Muscle layer of duodenum (tissue), 2 donors: Measurements from ENCODE around the gene MS4A18.
"Not testable (repeated sequence)": the region's sequence is repeated elsewhere in the genome, so short reads cannot be mapped to it uniquely, and the experiment has no call there.

Experiments
- H3K27ac ChIP-seq: one replicate; pipeline ENCODE4 v1.7.0; 2013; ENCODE audit warnings: mild to moderate bottlenecking, low read length
- H3K27me3 ChIP-seq: one replicate; pipeline ENCODE4 v1.7.0; 2013; ENCODE audit warnings: low read depth, mild to moderate bottlenecking, control low read depth, low read length
- H3K36me3 ChIP-seq, 2 donors: one replicate each; pipeline ENCODE4 v1.7.0; 2013; ENCODE audit warnings: low read length in 2 of 2, control low read depth in 1 of 2, mild to moderate bottlenecking in 1 of 2; ENCODE audit not compliant: insufficient read depth in 2 of 2, control insufficient read depth in 1 of 2
- H3K4me1 ChIP-seq, 2 donors: one replicate each; pipeline ENCODE4 v1.7.0; 2013; ENCODE audit warnings: low read length in 2 of 2, mild to moderate bottlenecking in 2 of 2, control low read depth in 1 of 2, moderate library complexity in 1 of 2; ENCODE audit not compliant: insufficient read depth in 2 of 2, control insufficient read depth in 1 of 2
- H3K4me3 ChIP-seq, 2 donors: one replicate each; pipeline ENCODE4 v1.7.0; 2013; ENCODE audit warnings: low read length in 2 of 2, low read depth in 1 of 2, mild to moderate bottlenecking in 1 of 2
- H3K9me3 ChIP-seq, 2 donors: one replicate each; pipeline ENCODE4 v1.7.0; 2013; ENCODE audit warnings: low read length in 2 of 2, control low read depth in 1 of 2, mild to moderate bottlenecking in 1 of 2; ENCODE audit not compliant: control insufficient read depth in 1 of 2
- donor health status: healthy.

The MS4A18 gene

GRCh38 chr11:60724420-60724819 is at the start of gene MS4A18:
TSS of gene MS4A18 (plus strand) at chr11:60724720.
- Histone ChIP-seq H3K4me3 (no peak within 1 kb of the TSS), H3K36me3 (no peaks in the 10 kb centered on the region), H3K9me3 (no peaks in the 10 kb centered on the region), H3K27ac (no peak within 1 kb of the TSS), H3K4me1 (no peaks in the 10 kb centered on the region), H3K27me3 (no peaks in the 10 kb centered on the region)

- Histone ChIP-seq H3K9me3 (peaks cover 4 to 13% of the 10 kb centered on the region in 2 donors), H3K4me3 (peak overlapping the region in 1 of 2 donors; percentile 5)
- not testable (repeated sequence) for H3K4me1 ChIP-seq, H3K27me3 ChIP-seq, H3K36me3 ChIP-seq, H3K27ac ChIP-seq
Observed at GRCh38 chr11:60678231-60678630, 46.3 kb upstream of the MS4A18 start.

DNA sequence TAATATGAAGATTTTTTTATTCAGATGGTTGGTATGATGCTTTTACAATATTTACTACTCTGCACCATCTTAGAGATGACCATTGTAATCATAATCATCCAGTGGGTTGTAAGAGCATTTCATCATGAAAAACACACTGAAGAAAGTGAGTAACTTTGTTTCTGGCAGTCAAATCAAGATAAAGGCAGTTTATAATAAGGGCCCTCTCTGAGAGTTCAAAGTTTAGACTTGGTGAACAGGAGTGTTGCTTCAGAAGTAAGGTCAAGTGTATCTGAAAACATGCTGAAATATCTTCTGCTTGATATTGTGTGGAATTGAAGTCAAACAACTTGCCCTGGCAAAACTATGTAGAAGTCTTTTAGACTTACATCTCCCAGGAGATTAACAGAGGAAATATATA is 44.6 kb upstream of the MS4A18 start:
- Histone ChIP-seq H3K9me3 (peaks cover 0 to 12% of the 10 kb centered on the region in 2 donors), H3K27me3 (no peaks in the 10 kb centered on the region), H3K27ac (no peak overlapping the region), H3K4me3 (no peak overlapping the region), H3K36me3 (no peaks in the 10 kb centered on the region), H3K4me1 (no peaks in the 10 kb centered on the region)

DNA sequence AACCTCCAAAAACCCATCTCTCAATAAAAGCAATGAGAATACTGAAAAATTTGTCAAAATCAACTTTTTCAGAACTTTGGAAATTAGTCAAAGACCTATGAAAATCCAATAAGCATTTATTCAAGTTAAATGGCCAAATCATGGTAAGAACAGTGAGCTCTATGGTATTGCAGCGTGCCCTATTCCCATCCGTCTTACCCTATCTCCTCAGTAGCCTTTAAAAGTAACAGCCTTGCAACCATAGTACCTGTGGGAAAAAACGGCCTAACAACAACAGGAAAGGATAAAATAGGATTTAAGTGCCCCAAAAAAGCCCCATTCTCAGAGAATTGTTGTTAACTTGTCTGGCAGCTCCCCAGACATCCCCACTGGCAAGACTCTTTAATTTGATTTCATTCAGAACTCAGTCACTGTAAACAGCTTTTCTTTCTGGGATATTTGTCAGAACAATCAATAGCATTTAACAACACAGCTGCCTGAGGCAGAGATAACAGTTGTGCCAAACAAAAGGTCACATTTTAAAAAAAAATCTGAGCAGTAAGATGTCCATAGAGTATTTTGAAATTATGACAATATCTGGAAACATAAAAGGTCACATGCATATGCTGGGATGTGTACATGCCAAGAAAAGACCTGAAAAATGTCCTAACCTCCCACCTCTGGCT is 43.9 kb upstream of the MS4A18 start:
- H3K4me3 ChIP-seq, result no peak overlapping the region
- no peak overlapping the region for H3K27ac ChIP-seq
- H3K9me3 ChIP-seq, result peaks cover 0 to 12% of the 10 kb centered on the region in 2 donors
- no peaks in the 10 kb centered on the region for H3K27me3 ChIP-seq
- H3K4me1 ChIP-seq, result no peaks in the 10 kb centered on the region
- no peaks in the 10 kb centered on the region for H3K36me3 ChIP-seq

DNA sequence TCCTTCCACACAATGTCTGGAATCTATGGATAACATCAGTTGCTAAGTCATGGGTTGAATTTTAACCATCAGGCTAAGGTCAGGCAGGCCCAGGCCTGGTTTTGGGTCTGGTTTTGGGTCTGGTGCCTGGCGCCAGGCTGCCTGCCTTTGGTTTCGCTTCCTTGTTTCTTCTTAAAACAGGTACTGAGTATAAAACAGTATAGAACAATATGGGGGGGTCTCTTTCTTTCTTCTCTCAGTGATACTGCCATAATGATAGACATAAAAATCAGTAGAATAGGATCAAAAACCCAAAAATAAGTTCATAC is 40.0 kb upstream of the MS4A18 start:
- H3K27me3 ChIP-seq, H3K9me3 ChIP-seq, H3K4me1 ChIP-seq, H3K27ac ChIP-seq, H3K36me3 ChIP-seq, H3K4me3 ChIP-seq: not testable (repeated sequence)

- Histone ChIP-seq H3K4me1 (no peaks in the 10 kb centered on the region), H3K36me3 (no peaks in the 10 kb centered on the region), H3K4me3 (no peak overlapping the region), H3K27ac (no peak overlapping the region), H3K9me3 (no peaks in the 10 kb centered on the region), H3K27me3 (no peaks in the 10 kb centered on the region)
Observed at GRCh38 chr11:60691661-60692060, 32.9 kb upstream of the MS4A18 start.

DNA sequence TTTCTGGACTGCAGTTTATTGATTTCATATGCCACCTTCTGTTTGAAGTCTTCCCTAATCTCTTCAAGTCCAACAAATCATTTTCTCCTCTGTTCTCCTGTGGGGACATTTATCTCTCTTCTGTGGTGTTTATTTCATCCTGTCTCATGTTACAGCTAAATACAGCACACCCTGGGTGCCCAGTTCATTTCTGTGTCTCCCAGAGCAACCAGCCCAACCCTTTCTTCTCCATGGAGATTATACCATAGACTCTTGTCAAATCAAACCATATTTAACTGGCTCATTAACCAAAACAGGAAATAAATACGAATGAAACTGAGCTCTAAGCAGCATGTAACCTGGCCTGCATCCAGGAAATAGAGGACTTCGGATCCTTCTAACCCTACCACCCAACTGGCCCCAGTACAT is 25.2 kb upstream of the MS4A18 start, which contains the start of gene MS4A8:
MS4A8 (plus strand) TSS at position 329 of the 408 bp plus-strand sequence. CDS start 1,249 bp downstream, outside the sequence.
- no peaks in the 10 kb centered on the region for H3K36me3 ChIP-seq
- H3K27me3 ChIP-seq, result no peaks in the 10 kb centered on the region
- H3K9me3 ChIP-seq, result no peaks in the 10 kb centered on the region
- H3K27ac ChIP-seq, result no peak within 1 kb of the TSS
- H3K4me3 ChIP-seq, result peak within 1 kb of the TSS in 1 of 2 donors; percentile 12
- no peaks in the 10 kb centered on the region for H3K4me1 ChIP-seq

- H3K27ac ChIP-seq, result no peak overlapping the region
- no peaks in the 10 kb centered on the region for H3K27me3 ChIP-seq
- peak overlapping the region in 1 of 2 donors; percentile 12 for H3K4me3 ChIP-seq
- H3K4me1 ChIP-seq, result no peaks in the 10 kb centered on the region
- no peaks in the 10 kb centered on the region for H3K9me3 ChIP-seq
- no peaks in the 10 kb centered on the region for H3K36me3 ChIP-seq
Observed at GRCh38 chr11:60699936-60700335, 24.6 kb upstream of the MS4A18 start.

GRCh38 chr11:60700689-60701468 is 23.6 kb upstream of the MS4A18 start:
- H3K4me1 ChIP-seq, result no peaks in the 10 kb centered on the region
- no peaks in the 10 kb centered on the region for H3K36me3 ChIP-seq
- no peaks in the 10 kb centered on the region for H3K9me3 ChIP-seq
- H3K27ac ChIP-seq, result no peak overlapping the region
- H3K27me3 ChIP-seq, result no peaks in the 10 kb centered on the region
- peak overlapping the region in 1 of 2 donors; percentile 24 for H3K4me3 ChIP-seq

- Histone ChIP-seq H3K36me3 (no peaks in the 10 kb centered on the region), H3K9me3 (no peaks in the 10 kb centered on the region), H3K4me1 (no peaks in the 10 kb centered on the region), H3K4me3 (no peak overlapping the region), H3K27ac (no peak overlapping the region), H3K27me3 (no peaks in the 10 kb centered on the region)
Observed at GRCh38 chr11:60701469-60701818, 23.1 kb upstream of the MS4A18 start.

DNA sequence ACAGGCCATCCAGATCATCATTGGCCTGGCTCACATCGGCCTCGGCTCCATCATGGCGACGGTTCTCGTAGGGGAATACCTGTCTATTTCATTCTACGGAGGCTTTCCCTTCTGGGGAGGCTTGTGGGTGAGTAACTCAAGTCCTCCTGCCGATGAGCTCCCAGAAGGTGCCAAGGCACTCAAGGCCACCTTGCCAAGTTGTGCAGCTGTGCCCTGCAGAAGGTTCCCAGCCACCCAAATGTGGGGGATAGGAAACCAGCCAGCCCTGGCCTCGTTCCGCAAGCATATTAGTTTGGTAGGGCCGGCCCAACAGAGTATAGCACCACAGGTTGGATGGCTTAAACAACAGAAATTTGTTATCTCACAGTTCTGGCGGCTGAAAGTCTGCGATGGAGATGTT is 21.1 kb upstream of the MS4A18 start:
- Histone ChIP-seq H3K4me3 (no peak overlapping the region), H3K27me3 (no peaks in the 10 kb centered on the region), H3K36me3 (no peaks in the 10 kb centered on the region), H3K4me1 (no peaks in the 10 kb centered on the region), H3K9me3 (no peaks in the 10 kb centered on the region), H3K27ac (no peak overlapping the region)

DNA sequence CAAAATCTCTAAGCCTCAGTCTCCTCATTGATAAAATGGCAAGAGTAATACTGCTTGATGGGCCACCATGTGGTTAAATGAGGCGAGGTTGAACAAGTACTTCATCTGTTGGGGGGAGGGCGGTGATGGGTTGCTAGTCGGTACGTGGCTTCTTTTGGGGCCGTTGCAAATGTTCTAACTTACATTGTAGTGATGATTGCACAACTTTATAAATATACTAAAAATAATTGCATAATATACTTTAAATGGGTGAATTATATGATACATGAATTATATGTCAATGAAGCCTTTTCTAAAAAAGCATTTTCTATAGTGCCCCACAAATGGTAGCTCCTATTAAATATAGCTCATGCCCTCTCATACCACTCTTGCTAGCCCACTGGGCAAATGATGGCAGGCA is 18.6 kb upstream of the MS4A18 start:
- H3K9me3 ChIP-seq, result no peaks in the 10 kb centered on the region
- no peak overlapping the region for H3K4me3 ChIP-seq
- H3K4me1 ChIP-seq, result peaks cover 0 to 3% of the 10 kb centered on the region in 2 donors
- no peaks in the 10 kb centered on the region for H3K36me3 ChIP-seq
- H3K27ac ChIP-seq, result no peak overlapping the region
- H3K27me3 ChIP-seq, result no peaks in the 10 kb centered on the region
